ENCODE results near the gene NFRKB.

DNA sequence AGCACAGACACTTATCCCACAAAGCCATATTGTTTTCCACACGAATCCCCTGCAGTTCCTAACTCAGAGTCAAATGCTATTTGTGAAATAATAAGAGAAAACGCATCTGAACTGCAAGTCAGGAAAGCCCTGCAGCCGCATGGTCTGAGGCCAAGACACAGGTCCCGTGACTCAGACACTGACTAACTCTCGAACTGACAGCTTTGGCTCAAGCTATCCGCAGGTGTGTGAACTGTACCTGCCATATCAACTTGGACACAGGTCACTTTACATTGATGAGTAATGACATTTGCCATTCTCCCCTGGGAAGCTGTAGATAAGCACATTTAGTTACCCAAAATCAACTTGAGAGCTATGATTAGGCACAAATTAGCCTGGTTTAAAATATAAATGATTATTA lies 34.9 kb upstream of the NFRKB start:
- TF ChIP-seq EP300 (IDR thresholded peaks at IDR 0.05), result no peak
- TF ChIP-seq, protein P1, sequence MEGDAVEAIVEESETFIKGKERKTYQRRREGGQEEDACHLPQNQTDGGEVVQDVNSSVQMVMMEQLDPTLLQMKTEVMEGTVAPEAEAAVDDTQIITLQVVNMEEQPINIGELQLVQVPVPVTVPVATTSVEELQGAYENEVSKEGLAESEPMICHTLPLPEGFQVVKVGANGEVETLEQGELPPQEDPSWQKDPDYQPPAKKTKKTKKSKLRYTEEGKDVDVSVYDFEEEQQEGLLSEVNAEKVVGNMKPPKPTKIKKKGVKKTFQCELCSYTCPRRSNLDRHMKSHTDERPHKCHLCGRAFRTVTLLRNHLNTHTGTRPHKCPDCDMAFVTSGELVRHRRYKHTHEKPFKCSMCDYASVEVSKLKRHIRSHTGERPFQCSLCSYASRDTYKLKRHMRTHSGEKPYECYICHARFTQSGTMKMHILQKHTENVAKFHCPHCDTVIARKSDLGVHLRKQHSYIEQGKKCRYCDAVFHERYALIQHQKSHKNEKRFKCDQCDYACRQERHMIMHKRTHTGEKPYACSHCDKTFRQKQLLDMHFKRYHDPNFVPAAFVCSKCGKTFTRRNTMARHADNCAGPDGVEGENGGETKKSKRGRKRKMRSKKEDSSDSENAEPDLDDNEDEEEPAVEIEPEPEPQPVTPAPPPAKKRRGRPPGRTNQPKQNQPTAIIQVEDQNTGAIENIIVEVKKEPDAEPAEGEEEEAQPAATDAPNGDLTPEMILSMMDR (IDR thresholded peaks at IDR 0.05), result no peak

All from tibial nerve (tissue), 4 donors.